A549 (cell line): ENCODE measurements around the gene PILRB.

Source experiments
- CTCF ChIP-seq: fragments of >200 bp; sonication (Bioruptor Twin); formaldehyde crosslinking; IDR thresholded peaks from 3 replicates; pipeline ENCODE4 v1.5.1; 2016
- ELK1 ChIP-seq: fragments of 150-350 bp; IDR thresholded peaks from 2 replicates; pipeline ENCODE4 v1.6.1; 2014; ENCODE audit warnings: low read depth, mild to moderate bottlenecking, low read length
- EP300 ChIP-seq, 2 experiments: fragments of >200 bp; sonication (Bioruptor Twin); formaldehyde crosslinking; IDR thresholded peaks; 2 replicates in 1 of 2; 3 replicates in 1 of 2; pipeline ENCODE4 v1.6.1; 2016 to 2017
- MAFK ChIP-seq: fragments of 450-650 bp; IDR thresholded peaks from 2 replicates; pipeline ENCODE4 v1.6.1; 2014; ENCODE audit not compliant: partially characterized antibody
- MAX ChIP-seq: IDR thresholded peaks from 2 replicates; pipeline ENCODE4 v1.6.1; 2012
- MYC ChIP-seq: IDR thresholded peaks from 2 replicates; pipeline ENCODE4 v1.6.1; 2012; ENCODE audit warnings: mild to moderate bottlenecking, inconsistent platforms, low read length, improper control_type of control experiment, borderline replicate concordance
- POLR2A ChIP-seq: IDR thresholded peaks from 2 replicates; pipeline ENCODE4 v1.6.1; 2012; ENCODE audit warnings: mild to moderate bottlenecking, low read length
- RFX5 ChIP-seq: fragments of 450-650 bp; IDR thresholded peaks from 2 replicates; pipeline ENCODE4 v1.7.1; 2014; ENCODE audit warnings: antibody characterized with exemption, mild to moderate bottlenecking, moderate library complexity
- ZFP36 ChIP-seq: fragments of 450-650 bp; IDR thresholded peaks from 2 replicates; pipeline ENCODE4 v1.6.1; 2014; ENCODE audit warnings: borderline replicate concordance; ENCODE audit not compliant: partially characterized antibody

GRCh38 chr7:100371561-100372171 is 13.7 kb downstream of the PILRB start:
- TF ChIP-seq EP300 (IDR thresholded peaks at IDR 0.05) (no peak), POLR2A (no peak), MYC (no peak), CTCF (no peak), ELK1 (no peak), MAX (no peak), MAFK (no peak), ZFP36 (no peak), RFX5 (no peak)
